ENCODE results near the gene BOLA1. TPM values are rescaled to one million over a fixed set of nuclear protein-coding genes. Genes with fewer than 3 reads are reported as not detected.

Gene BOLA1
- polyA plus RNA-seq, 1 of the 3 experiments (the other 2 are of a cell fraction): 24.6 TPM

DNA sequence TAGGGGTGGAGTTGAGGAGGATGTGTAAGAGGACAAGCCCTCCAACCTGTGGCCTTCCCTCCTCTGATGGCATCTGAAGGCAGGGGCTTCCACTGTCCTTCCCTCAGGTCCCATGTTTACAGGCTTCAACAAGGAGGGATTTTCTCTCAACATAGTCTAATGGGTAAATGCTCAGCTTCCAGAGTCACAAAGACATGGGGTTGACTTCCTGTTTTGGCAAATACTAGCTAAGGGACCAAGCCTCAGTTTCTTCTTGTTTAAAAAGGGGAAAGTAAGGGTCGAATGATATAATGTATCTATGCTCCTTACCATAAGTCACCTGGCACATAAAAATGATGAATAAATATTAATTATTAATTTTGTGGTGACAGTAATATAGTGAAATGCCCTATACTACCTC, 15.2 kb downstream of the BOLA1 start:
- H3K27me3 ChIP-seq (ENCODE audit: insufficient read depth): no peaks in the 10 kb centered on the region
- no peak for DNase-seq
- peaks cover 6 to 36% of the 10 kb centered on the region in 2 experiments for H3K36me3 ChIP-seq (replicated peaks in 1 of 2; ENCODE audit: control insufficient read depth in 1 of 2, insufficient read depth in 2 of 2, low read length in 1 of 2)
- no peak for TF ChIP-seq TEAD4 (IDR thresholded peaks at IDR 0.05; ENCODE audit: borderline replicate concordance, insufficient read depth)
- no peak for TF ChIP-seq RXRA (IDR thresholded peaks at IDR 0.05; ENCODE audit: borderline replicate concordance, low read depth)
- no peak for TF ChIP-seq TCF12 (IDR thresholded peaks at IDR 0.05)
- TF ChIP-seq MEF2A (IDR thresholded peaks at IDR 0.05; ENCODE audit: borderline replicate concordance, low read depth): no peak
- no peak for TF ChIP-seq ELF1 (IDR thresholded peaks at IDR 0.05)
- no peak for TF ChIP-seq POLR2AphosphoS5 (IDR thresholded peaks at IDR 0.05; ENCODE audit: low read depth, low read length)
- TF ChIP-seq, protein P1, sequence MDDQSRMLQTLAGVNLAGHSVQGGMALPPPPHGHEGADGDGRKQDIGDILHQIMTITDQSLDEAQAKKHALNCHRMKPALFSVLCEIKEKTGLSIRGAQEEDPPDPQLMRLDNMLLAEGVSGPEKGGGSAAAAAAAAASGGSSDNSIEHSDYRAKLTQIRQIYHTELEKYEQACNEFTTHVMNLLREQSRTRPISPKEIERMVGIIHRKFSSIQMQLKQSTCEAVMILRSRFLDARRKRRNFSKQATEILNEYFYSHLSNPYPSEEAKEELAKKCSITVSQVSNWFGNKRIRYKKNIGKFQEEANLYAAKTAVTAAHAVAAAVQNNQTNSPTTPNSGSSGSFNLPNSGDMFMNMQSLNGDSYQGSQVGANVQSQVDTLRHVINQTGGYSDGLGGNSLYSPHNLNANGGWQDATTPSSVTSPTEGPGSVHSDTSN (IDR thresholded peaks at IDR 0.05): no peak
- TF ChIP-seq FOXM1 (IDR thresholded peaks at IDR 0.05; ENCODE audit: low read depth): no peak
- ChIA-PET CTCF (interaction anchor here (1.2 to 1.6 kb wide), 2 partner anchors 10 to 26 kb away, joined by 3 to 4 read pairs; a partner anchor contains a TSS), POLR2A (no interaction called here)
- H3K9me2 ChIP-seq: no peaks in the 10 kb centered on the region
- no peak overlapping the region for H3K4me3 ChIP-seq (ENCODE audit: low read depth in 2 of 2, low read length in 1 of 2)
- peaks cover 11 to 26% of the 10 kb centered on the region in 2 experiments; a peak in 2 of 4 replicates for H3K4me1 ChIP-seq (ENCODE audit: control insufficient read depth in 1 of 2, insufficient read depth in 2 of 2, low read depth in 1 of 2, low read length in 1 of 2)
- H4K20me1 ChIP-seq (ENCODE audit: insufficient read depth): no peaks in the 10 kb centered on the region
- peaks cover 13% of the 10 kb centered on the region for H3K79me2 ChIP-seq (ENCODE audit: insufficient read depth)
- H3K9ac ChIP-seq: no peak overlapping the region
- no peak overlapping the region for H3K4me2 ChIP-seq
- no peak overlapping the region for H2AFZ ChIP-seq (ENCODE audit: low read depth)
- 86% methylated on average over 1 of the region's 1 CpG for WGBS (ENCODE audit: low lambda C conversion rate)
- H3K27ac ChIP-seq (ENCODE audit: low read depth in 2 of 2, low read length in 1 of 2): no peak overlapping the region
- H3F3A ChIP-seq (replicated peaks; ENCODE audit: insufficient read depth): peaks cover 4% of the 10 kb centered on the region
- no peaks in the 10 kb centered on the region for H3K9me3 ChIP-seq

DNA sequence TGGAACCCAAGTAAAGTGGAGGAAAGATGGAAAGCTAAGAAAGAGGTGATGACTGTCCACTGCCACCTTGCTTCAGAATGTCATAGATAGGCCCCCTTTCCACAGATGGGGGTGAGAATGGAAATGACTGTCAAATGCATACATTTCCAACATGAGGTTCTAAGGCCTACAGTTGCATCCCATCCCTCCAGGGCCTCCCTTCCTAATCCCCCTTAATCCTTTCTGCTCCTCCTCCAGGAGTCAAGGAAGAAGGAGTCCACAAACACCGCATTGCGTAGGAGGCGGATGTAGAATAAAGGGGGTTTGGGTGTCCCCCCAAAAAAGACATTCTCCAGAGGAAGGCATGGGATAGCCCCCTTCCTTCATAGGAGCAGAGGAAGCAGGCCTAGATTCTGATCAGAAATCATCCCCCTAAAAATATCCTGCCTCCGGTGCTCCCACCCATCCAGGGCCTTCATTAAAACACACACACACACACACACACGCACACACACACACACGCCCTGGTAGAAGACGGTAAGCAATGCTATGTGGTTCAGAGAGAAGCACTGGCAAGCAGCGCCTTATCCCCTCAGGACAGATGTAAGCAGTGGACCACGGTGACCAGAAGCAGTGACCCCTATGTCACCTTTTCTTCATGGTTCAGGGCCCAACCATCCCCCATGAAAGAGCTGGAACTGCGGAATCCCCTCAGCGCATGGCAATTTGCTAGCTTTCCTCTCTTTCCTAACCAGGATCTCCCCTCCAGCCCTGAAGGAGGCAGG, 16.2 kb downstream of the BOLA1 start:
- TF ChIP-seq, protein P2, sequence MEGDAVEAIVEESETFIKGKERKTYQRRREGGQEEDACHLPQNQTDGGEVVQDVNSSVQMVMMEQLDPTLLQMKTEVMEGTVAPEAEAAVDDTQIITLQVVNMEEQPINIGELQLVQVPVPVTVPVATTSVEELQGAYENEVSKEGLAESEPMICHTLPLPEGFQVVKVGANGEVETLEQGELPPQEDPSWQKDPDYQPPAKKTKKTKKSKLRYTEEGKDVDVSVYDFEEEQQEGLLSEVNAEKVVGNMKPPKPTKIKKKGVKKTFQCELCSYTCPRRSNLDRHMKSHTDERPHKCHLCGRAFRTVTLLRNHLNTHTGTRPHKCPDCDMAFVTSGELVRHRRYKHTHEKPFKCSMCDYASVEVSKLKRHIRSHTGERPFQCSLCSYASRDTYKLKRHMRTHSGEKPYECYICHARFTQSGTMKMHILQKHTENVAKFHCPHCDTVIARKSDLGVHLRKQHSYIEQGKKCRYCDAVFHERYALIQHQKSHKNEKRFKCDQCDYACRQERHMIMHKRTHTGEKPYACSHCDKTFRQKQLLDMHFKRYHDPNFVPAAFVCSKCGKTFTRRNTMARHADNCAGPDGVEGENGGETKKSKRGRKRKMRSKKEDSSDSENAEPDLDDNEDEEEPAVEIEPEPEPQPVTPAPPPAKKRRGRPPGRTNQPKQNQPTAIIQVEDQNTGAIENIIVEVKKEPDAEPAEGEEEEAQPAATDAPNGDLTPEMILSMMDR (IDR thresholded peaks at IDR 0.05): no peak
- TF ChIP-seq, protein P3, sequence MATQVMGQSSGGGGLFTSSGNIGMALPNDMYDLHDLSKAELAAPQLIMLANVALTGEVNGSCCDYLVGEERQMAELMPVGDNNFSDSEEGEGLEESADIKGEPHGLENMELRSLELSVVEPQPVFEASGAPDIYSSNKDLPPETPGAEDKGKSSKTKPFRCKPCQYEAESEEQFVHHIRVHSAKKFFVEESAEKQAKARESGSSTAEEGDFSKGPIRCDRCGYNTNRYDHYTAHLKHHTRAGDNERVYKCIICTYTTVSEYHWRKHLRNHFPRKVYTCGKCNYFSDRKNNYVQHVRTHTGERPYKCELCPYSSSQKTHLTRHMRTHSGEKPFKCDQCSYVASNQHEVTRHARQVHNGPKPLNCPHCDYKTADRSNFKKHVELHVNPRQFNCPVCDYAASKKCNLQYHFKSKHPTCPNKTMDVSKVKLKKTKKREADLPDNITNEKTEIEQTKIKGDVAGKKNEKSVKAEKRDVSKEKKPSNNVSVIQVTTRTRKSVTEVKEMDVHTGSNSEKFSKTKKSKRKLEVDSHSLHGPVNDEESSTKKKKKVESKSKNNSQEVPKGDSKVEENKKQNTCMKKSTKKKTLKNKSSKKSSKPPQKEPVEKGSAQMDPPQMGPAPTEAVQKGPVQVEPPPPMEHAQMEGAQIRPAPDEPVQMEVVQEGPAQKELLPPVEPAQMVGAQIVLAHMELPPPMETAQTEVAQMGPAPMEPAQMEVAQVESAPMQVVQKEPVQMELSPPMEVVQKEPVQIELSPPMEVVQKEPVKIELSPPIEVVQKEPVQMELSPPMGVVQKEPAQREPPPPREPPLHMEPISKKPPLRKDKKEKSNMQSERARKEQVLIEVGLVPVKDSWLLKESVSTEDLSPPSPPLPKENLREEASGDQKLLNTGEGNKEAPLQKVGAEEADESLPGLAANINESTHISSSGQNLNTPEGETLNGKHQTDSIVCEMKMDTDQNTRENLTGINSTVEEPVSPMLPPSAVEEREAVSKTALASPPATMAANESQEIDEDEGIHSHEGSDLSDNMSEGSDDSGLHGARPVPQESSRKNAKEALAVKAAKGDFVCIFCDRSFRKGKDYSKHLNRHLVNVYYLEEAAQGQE (IDR thresholded peaks at IDR 0.05; ENCODE audit: low read depth, low read length): no peak
- TF ChIP-seq, protein P1 (IDR thresholded peaks at IDR 0.05): no peak
- TF ChIP-seq RFX5 (IDR thresholded peaks at IDR 0.05; ENCODE audit: low read length): no peak

More for the DNA sequence above, 16.2 kb downstream of the BOLA1 start:
- H3K4me2 ChIP-seq: peak overlapping the region; percentile 79; the same call in 1 of the 2 replicates
- 94% methylated on average over 11 of the region's 11 CpGs for WGBS (ENCODE audit: low lambda C conversion rate)
- no peaks in the 10 kb centered on the region for H3K9me3 ChIP-seq
- DNase-seq: no peak
- ChIA-PET POLR2A (interaction anchor here (0.6 to 1.1 kb wide), 4 partner anchors 10 to 26 kb away, joined by 3 read pairs; partner anchors contain the start of gene BOLA1), CTCF (interaction anchor here (0.7 to 1.6 kb wide), 6 partner anchors 11 to 253 kb away, joined by 3 to 8 read pairs (median 4); a partner anchor contains a TSS)
- H2AFZ ChIP-seq (ENCODE audit: low read depth): no peak overlapping the region
- H3K27ac ChIP-seq (ENCODE audit: low read depth in 2 of 2, low read length in 1 of 2): no peak overlapping the region
- H3K36me3 ChIP-seq (replicated peaks in 1 of 2; ENCODE audit: control insufficient read depth in 1 of 2, insufficient read depth in 2 of 2, low read length in 1 of 2): peaks cover 6 to 27% of the 10 kb centered on the region in 2 experiments
- peaks cover 13% of the 10 kb centered on the region for H3K79me2 ChIP-seq (ENCODE audit: insufficient read depth)
- H3K27me3 ChIP-seq (ENCODE audit: insufficient read depth): no peaks in the 10 kb centered on the region
- H3K9me2 ChIP-seq: no peaks in the 10 kb centered on the region
- peak overlapping the region in 1 of 2 experiments; percentile 83; a peak in 1 of 4 replicates for H3K4me3 ChIP-seq (ENCODE audit: low read depth in 2 of 2, low read length in 1 of 2)
- H3F3A ChIP-seq (replicated peaks; ENCODE audit: insufficient read depth): peaks cover 4% of the 10 kb centered on the region
- H4K20me1 ChIP-seq (ENCODE audit: insufficient read depth): no peaks in the 10 kb centered on the region
- peaks cover 11 to 26% of the 10 kb centered on the region in 2 experiments; a peak in 2 of 4 replicates for H3K4me1 ChIP-seq (ENCODE audit: control insufficient read depth in 1 of 2, insufficient read depth in 2 of 2, low read depth in 1 of 2, low read length in 1 of 2)
- H3K9ac ChIP-seq: no peak overlapping the region
